Measurements from ENCODE around the gene WDR27. TPM values are rescaled to one million over a fixed set of nuclear protein-coding genes. Genes with fewer than 3 reads are reported as not detected.

Gene WDR27
- total and polyA plus RNA-seq, 10 of the 15 experiments (the other 5 are each of a cell fraction or from before 2014, with no cell fraction given): 1.9 to 33.2 (median 19.0) TPM

- TF ChIP-seq SMARCA5 (IDR thresholded peaks at IDR 0.05): no peak
- no peak for TF ChIP-seq BCL3 (IDR thresholded peaks at IDR 0.05; ENCODE audit: borderline replicate concordance, insufficient read depth, low read depth, low read length, poor library complexity, severe bottlenecking)
- TF ChIP-seq JUND (IDR thresholded peaks at IDR 0.05; ENCODE audit: low read depth, low read length): no peak
- no peak for TF ChIP-seq CBX5 (IDR thresholded peaks at IDR 0.05; ENCODE audit: low read depth)
- no peak for TF ChIP-seq CUX1 (IDR thresholded peaks at IDR 0.05; ENCODE audit: insufficient replicate concordance, low read depth, low read length)
- no peak for TF ChIP-seq KDM1A (IDR thresholded peaks at IDR 0.05; ENCODE audit: borderline replicate concordance)
- DNase-seq (ENCODE audit: low read depth, low spot score) (no peak), ATAC-seq (no peak), FAIRE-seq (no peak)
- H4K20me1 ChIP-seq (ENCODE audit: control insufficient read depth, insufficient read depth): no peaks in the 10 kb centered on the region
- POLR2A ChIA-PET: no interaction called here
- no peaks in the 10 kb centered on the region for H3K9me3 ChIP-seq (replicated peaks; ENCODE audit: control insufficient read depth, insufficient read depth, low read length)
- no peak overlapping the region for H2AFZ ChIP-seq (ENCODE audit: control insufficient read depth, low read depth, low read length)
- RAD21 ChIA-PET (ENCODE audit: unreplicated experiment): no interaction called here
- H3K27me3 ChIP-seq (replicated peaks in 1 of 2; ENCODE audit: control insufficient read depth in 2 of 2, insufficient read depth in 2 of 2, low read length in 1 of 2): no peaks in the 10 kb centered on the region
- no peaks in the 10 kb centered on the region for H3K36me3 ChIP-seq (ENCODE audit: control insufficient read depth in 2 of 2, insufficient read depth in 2 of 2, low read length in 1 of 2)
- no peaks in the 10 kb centered on the region for H3K4me1 ChIP-seq (ENCODE audit: control insufficient read depth, insufficient read depth, low read length)
- no peak overlapping the region for H3K4me2 ChIP-seq (ENCODE audit: control insufficient read depth, insufficient read depth)
- in situ Hi-C loops (cut with MboI): no loop called here
- no peak overlapping the region for H3K9ac ChIP-seq (ENCODE audit: control insufficient read depth, insufficient read depth, low read length)
- SMC1A ChIA-PET (ENCODE audit: uncharacterized antibody, unreplicated experiment): no interaction called here
- WGBS (ENCODE audit: insufficient coverage, insufficient replicate concordance, low lambda C conversion rate, missing lambda C conversion rate): 91% methylated on average over 7 of the region's 7 CpGs
- H3K79me2 ChIP-seq (ENCODE audit: control insufficient read depth, insufficient read depth, low read length): no peaks in the 10 kb centered on the region
- no peak overlapping the region for H3K27ac ChIP-seq (ENCODE audit: control insufficient read depth, insufficient read depth)
- CTCF ChIA-PET: no interaction called here
- H3K4me3 ChIP-seq: no peak overlapping the region
- intact Hi-C loops (cut with micrococcal nuclease; ENCODE audit: unreplicated experiment): no loop called here
- BruUV-seq (replicated peaks): no TSS peak
These were observed 122.3 kb downstream of the WDR27 start for GRCh38 chr6:169579407-169580111.
